Measurements from ENCODE around the gene LCP2. TPM values are rescaled to one million over a fixed set of nuclear protein-coding genes. Genes with fewer than 3 reads are reported as not detected.

LCP2 gene
- total and polyA plus RNA-seq, 2 of the 8 experiments (the other 6 are each of a cell fraction or from before 2014, with no cell fraction given): 0.26 to 0.33 TPM

DNA sequence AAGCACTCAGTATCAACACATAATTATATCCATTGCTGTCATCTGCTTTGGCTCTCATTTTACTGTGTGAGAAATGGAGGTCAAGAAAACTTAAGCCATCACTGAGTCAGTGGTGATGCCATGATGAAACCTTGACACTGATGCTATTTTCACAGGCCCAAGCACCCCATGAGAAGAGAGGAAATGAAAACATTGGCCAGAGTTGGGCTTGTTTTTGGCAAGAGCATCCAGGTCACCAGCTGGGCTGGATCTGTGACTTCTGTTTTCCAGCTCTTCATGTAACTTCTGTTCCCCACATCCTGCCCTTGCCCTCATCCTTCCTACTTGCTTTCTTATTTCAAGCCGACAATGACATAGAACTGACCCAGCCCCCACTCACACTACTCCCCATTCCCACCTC, 10.0 kb downstream of the LCP2 start (continued):
- TF ChIP-seq CHD7 (IDR thresholded peaks at IDR 0.05; ENCODE audit: insufficient replicate concordance, low read length): no peak
- no peak for TF ChIP-seq TAF7 (optimal IDR thresholded peaks at IDR 0.05; ENCODE audit: borderline replicate concordance, low read depth, low read length)
- no peak for TF ChIP-seq JUN (IDR thresholded peaks at IDR 0.05; ENCODE audit: low read depth, low read length)
- TF ChIP-seq POLR2A (IDR thresholded peaks at IDR 0.05; ENCODE audit: control extremely low read depth in 1 of 2, low read depth in 2 of 2, low read length in 2 of 2): no peak
- TF ChIP-seq NANOG (IDR thresholded peaks at IDR 0.05; ENCODE audit: insufficient read depth, low read depth, low read length, poor library complexity, severe bottlenecking): no peak

Data from H1 (cell line).